Cardiac fibroblast (primary cell): ENCODE measurements around the gene ATRIP.

Experiments used
- DNase-seq, 2 donors: peaks; one replicate each; pipeline versions ENCODE4 v3.0.0 to v3.0.0-alpha.2; 2010; ENCODE audit warnings: low read depth in 2 of 2
- H3K4me3 ChIP-seq, 2 donors: replicated peaks in 1 of 2; 1 replicate in 1 of 2; 2 replicates in 1 of 2; pipeline ENCODE4 v1.5.1; 2011; ENCODE audit warnings: low read depth in 2 of 2, low read length in 2 of 2, mild to moderate bottlenecking in 2 of 2, moderate library complexity in 1 of 2
- TF ChIP-seq, protein P1 (sequence below): IDR thresholded peaks from one replicate; pipeline ENCODE4 v1.5.1; 2011; ENCODE audit warnings: low read depth, mild to moderate bottlenecking, low read length, inconsistent platforms

Gene ATRIP

DNA sequence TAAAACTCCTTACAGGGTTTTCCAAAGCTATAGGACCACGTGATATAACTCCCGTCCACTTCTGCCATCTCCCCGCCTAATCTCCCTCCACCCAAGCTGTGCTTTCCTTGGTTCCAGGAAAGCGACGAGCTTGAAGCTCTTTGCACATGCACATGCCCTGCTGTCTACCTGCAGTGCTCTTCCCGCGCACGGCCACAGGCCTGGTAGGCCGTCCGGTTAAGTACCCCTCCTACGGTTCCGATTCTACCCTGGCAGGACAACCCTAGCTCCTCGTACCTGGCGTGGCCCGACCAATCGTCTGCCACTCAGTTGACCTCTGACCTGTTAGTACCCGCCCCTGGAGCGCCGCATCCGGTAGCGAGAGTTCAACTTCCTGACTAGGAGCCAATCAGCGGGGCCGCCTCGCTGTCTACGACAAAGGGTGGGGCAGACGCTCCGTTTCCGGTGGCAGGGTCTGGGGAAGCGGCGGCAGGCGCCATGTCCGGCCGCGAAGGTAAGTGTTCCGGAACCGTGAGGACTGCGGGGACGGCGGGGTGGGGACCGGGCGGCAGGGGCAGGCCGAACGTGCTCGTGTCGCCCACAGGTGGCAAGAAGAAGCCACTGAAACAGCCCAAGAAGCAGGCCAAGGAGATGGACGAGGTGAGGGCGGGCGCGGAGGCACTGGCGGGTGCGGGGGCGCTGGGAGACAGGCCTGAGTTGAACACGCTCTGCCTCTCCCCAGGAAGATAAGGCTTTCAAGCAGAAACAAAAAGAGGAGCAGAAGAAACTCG lies 6.5 kb upstream of the ATRIP start, which contains the start of the genes CCDC51 and TMA7:
CCDC51 (minus strand) TSS at position 300 of the 770 bp plus-strand sequence. CDS start 4,991 bp downstream, outside the sequence.
TMA7 (plus strand) TSS at position 438 of the 770 bp plus-strand sequence; CDS start at position 478, 40 bp downstream.
- H3K4me3 ChIP-seq, result peak within 1 kb of the TSS; percentile 89 to 96
- TF ChIP-seq, protein P1, sequence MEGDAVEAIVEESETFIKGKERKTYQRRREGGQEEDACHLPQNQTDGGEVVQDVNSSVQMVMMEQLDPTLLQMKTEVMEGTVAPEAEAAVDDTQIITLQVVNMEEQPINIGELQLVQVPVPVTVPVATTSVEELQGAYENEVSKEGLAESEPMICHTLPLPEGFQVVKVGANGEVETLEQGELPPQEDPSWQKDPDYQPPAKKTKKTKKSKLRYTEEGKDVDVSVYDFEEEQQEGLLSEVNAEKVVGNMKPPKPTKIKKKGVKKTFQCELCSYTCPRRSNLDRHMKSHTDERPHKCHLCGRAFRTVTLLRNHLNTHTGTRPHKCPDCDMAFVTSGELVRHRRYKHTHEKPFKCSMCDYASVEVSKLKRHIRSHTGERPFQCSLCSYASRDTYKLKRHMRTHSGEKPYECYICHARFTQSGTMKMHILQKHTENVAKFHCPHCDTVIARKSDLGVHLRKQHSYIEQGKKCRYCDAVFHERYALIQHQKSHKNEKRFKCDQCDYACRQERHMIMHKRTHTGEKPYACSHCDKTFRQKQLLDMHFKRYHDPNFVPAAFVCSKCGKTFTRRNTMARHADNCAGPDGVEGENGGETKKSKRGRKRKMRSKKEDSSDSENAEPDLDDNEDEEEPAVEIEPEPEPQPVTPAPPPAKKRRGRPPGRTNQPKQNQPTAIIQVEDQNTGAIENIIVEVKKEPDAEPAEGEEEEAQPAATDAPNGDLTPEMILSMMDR, result no peak
- peak; percentile 96 for DNase-seq

DNA sequence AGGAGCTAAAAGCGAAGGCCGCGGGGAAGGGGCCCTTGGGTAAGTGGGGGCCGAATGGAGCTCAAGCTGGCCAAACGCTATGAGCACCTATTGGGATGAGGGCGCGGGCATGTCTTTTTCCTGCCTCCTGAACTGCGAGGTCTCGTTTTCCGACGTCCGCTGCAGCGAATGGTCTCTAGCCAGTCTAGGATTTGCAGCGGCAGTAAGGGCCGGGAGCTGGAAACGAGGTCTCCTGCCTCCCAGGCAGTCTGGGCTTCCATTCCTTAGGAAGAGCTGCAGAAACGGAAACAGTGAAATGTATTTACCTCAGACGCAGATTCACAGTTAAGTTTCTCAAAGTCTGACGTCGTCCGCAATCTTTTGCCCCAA lies 6.0 kb upstream of the ATRIP start:
- TF ChIP-seq, protein P1, result no peak
- peak; percentile 36 to 39 for DNase-seq
- peak overlapping the region; percentile 89 to 96 for H3K4me3 ChIP-seq

DNA sequence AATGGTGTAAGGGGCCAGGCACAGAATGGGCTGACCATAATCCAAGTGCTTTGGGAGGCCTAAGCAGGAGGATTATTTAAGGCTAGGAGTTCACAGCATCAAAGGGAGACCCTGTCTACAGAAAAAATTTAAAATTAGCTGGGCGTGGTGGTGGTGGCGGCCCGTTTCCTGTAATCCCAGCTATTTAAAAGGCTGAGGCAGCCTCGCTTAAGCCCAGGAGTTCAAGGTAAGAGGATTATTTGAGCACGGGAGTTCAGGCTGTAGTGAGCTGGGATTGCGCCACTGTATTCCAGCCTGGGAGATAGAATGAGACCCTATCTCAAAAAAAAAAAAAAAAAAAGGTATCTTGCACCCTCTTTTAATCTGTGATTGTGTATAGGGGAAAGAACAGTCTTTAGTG lies 4.6 kb upstream of the ATRIP start:
- DNase-seq, result no peak
- H3K4me3 ChIP-seq, result no peak overlapping the region
- TF ChIP-seq, protein P1, result no peak

DNA sequence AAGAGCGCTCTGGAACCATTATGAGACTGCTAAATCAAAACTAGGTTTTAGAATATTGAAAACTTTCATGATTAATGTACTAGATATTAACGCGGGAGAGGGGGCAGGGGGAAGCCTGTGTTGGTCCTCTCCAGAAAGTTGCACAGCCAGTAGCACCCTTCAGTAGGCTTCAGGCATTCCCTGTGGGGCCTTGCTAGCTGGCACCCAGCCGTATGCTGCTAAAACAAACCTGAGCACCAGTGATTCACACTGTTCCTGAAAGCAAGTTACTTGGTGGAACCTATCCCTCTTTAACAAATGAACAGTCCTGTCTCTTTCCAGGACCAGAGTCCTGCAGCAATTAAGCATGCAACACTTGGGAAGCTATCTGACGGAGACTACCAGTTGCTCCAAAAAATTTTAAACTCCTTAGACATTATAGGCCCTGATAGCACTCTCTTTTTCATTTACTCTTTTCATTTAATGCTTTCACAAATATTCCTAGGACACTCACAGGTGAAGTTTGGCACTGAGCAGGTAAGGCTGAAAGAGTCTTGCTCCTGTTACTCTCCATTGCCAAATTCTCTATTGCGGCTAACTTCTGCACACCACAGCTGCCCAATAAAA lies 1.2 kb upstream of the ATRIP start:
- H3K4me3 ChIP-seq, result peak overlapping the region in 1 of 2 donors; percentile 95
- DNase-seq, result no peak
- TF ChIP-seq, protein P1, result no peak

DNA sequence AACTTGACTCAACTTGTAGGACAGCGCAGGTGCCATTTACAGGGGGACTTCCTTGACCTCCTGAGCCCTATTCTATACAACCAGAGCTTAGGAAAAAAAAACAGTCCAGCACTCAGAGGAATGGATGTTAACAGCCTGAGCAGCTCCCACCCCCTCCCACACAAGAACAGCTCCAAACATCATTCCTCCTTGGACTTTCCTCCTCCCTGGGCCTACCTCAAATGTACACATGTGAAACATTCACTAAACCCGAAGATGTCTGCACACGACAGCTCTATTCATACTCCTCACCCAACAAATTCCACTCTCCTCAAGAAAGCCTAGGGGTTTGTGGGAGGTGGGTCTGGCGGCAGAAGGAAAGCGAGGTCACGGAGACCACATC lies 503 bp upstream of the ATRIP start:
- no peak for DNase-seq
- peak overlapping the region; percentile 84 to 95 for H3K4me3 ChIP-seq
- TF ChIP-seq, protein P1, result no peak

DNA sequence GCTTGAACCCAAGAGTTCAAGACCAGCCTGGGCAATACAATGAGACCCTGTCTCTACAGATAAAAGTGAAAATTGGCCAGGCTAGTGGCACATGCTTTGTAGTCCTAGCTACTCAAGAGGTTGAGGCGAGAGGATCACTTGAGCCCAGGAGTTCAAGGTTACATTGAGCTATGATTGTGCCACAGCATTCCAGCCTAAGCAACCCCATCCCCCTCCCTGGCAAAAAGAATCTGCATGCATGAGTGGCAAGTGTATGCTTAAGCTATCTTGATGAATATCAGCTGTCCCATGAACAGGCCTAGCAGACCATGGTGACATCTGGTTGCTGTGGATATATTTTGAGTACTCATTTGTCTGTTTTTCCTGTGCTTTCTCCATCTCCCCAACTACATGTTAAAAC lies 4.7 kb downstream of the ATRIP start:
- no peak overlapping the region for H3K4me3 ChIP-seq
- DNase-seq, result no peak
- TF ChIP-seq, protein P1, result no peak
